Natural killer cell (primary cell): ENCODE data around the gene COL5A1. TPM values are rescaled to one million over a fixed set of nuclear protein-coding genes. Genes with fewer than 3 reads are reported as not detected.

Experiments used
- ATAC-seq, 3 donors: fragments of 150-1000 bp in 2 of 3; fragments of 200-7000 bp in 1 of 3; cut with Tn5 transposase; 1 replicate in 1 of 3; 2 replicates in 2 of 3; pipeline ENCODE4 v1.10.0; 2021; ENCODE audit warnings: mild to moderate bottlenecking in 2 of 3, moderate library complexity in 2 of 3
- DNase-seq, 2 donors: peaks; one replicate each; pipeline versions ENCODE4 v3.0.0 to v3.0.0-alpha.2; 2013 to 2021; ENCODE audit warnings: mixed read lengths in 1 of 2
- H3K27ac ChIP-seq: one replicate; pipeline ENCODE4 v1.5.1; 2013; ENCODE audit warnings: mild to moderate bottlenecking, low read length
- H3K27me3 ChIP-seq: one replicate; pipeline ENCODE4 v1.6.1; 2013; ENCODE audit warnings: low read length; ENCODE audit not compliant: control insufficient read depth, insufficient read depth
- H3K36me3 ChIP-seq: one replicate; pipeline ENCODE4 v1.6.1; 2013; ENCODE audit warnings: low read length; ENCODE audit not compliant: control insufficient read depth, insufficient read depth
- H3K4me1 ChIP-seq: one replicate; pipeline ENCODE4 v1.6.1; 2013; ENCODE audit warnings: low read length; ENCODE audit not compliant: control insufficient read depth, insufficient read depth
- H3K4me3 ChIP-seq: one replicate; pipeline ENCODE4 v1.5.1; 2013; ENCODE audit warnings: low read length
- H3K9me3 ChIP-seq: one replicate; pipeline ENCODE4 v1.6.1; 2013; ENCODE audit warnings: low read length; ENCODE audit not compliant: control insufficient read depth, insufficient read depth
- H3K27ac Mint-ChIP-seq, 2 donors: one replicate each; pipeline ENCODE4 v1.8.0; 2022; ENCODE audit warnings: mild to moderate bottlenecking in 2 of 2, mixed read lengths in 2 of 2, moderate library complexity in 1 of 2
- H3K27me3 Mint-ChIP-seq, 2 donors: one replicate each; pipeline ENCODE4 v1.8.0; 2022; ENCODE audit warnings: low read depth in 2 of 2, mixed read lengths in 2 of 2
- H3K36me3 Mint-ChIP-seq: one replicate; pipeline ENCODE4 v1.8.0; 2022; ENCODE audit warnings: mixed read lengths
- H3K4me1 Mint-ChIP-seq, 2 donors: one replicate each; pipeline ENCODE4 v1.8.0; 2022; ENCODE audit warnings: mixed read lengths in 2 of 2
- H3K4me3 Mint-ChIP-seq: one replicate; pipeline ENCODE4 v1.8.0; 2022; ENCODE audit warnings: mild to moderate bottlenecking, moderate library complexity, mixed read lengths
- H3K9me3 Mint-ChIP-seq, 2 donors: one replicate each; pipeline ENCODE4 v1.8.0; 2022; ENCODE audit warnings: mixed read lengths in 2 of 2
- CTCF ChIP-seq: fragments of 200-600 bp; IDR thresholded peaks from one replicate; pipeline ENCODE4 v1.8.0; 2022; ENCODE audit warnings: antibody characterized with exemption
- WGBS: methylation state at CpG from one replicate; pipeline ENCODE4 v1.1.7; 2013; ENCODE audit warnings: missing lambda C conversion rate; ENCODE audit not compliant: insufficient coverage; 5-methylcytosine and 5-hydroxymethylcytosine counted together
- intact Hi-C: fragments of 100-400 bp; cut with micrococcal nuclease; formaldehyde crosslinking; loops from one replicate; pipeline ENCODE4 v1.14.2; 2022
- total RNA-seq, 4 donors: library from RNA; stranded (reverse); fragments of 120-200 nt in 1 of 4; gene quantifications; one replicate each; pipeline versions ENCODE4 v1.2.3 to v1.2.4, GENCODE V29; 2013 to 2022

COL5A1 gene
- total RNA-seq, 3 donors from 2014 or later (not counting 1 experiment from before 2014, with no cell fraction given), result 0.11 to 0.28 (median 0.23) TPM

DNA sequence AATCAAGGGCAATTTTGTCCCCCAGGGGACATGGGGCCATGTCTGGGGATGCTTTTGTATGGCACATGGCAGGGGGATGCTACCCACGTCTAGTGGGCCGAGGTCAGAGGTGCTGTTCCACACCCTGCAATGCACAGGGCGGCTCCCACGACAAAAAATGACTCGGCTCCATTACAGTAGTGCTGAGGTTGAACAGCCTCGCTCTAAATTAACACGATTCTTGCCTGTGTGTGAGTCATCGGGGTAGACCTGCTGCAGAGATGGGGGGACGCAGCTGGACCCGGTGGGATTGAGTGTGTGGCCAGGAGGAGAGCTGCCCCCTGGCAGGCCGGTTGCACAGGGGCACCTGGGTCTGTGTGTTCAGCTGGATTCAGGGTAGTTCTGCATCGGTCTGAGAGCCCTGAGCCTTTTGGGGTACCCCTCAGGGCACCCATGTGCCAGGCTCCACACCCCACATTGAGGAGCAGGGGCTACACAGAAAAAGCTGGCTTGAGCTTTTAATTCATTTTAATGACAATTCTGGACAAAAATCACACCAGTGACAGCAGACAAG, 20.0 kb upstream of the COL5A1 start:
- no peaks in the 10 kb centered on the region for H3K4me1 ChIP-seq
- H3K36me3 Mint-ChIP-seq, result no peaks in the 10 kb centered on the region
- TF ChIP-seq CTCF, result no peak
- no peak overlapping the region for H3K27ac Mint-ChIP-seq
- H3K27me3 Mint-ChIP-seq, result no peaks in the 10 kb centered on the region
- no peaks in the 10 kb centered on the region for H3K4me1 Mint-ChIP-seq
- no peak for DNase-seq
- no peak overlapping the region for H3K4me3 ChIP-seq
- no peaks in the 10 kb centered on the region for H3K36me3 ChIP-seq
- H3K27ac ChIP-seq, result no peak overlapping the region
- H3K9me3 Mint-ChIP-seq, result no peaks in the 10 kb centered on the region
- H3K4me3 Mint-ChIP-seq, result no peak overlapping the region
- H3K27me3 ChIP-seq, result no peaks in the 10 kb centered on the region
- 86% methylated on average over 12 of the region's 12 CpGs for WGBS
- intact Hi-C loops, result no loop called here
- ATAC-seq, result no peak
- no peaks in the 10 kb centered on the region for H3K9me3 ChIP-seq

- H3K36me3 ChIP-seq, result no peaks in the 10 kb centered on the region
- H3K4me1 ChIP-seq, result no peaks in the 10 kb centered on the region
- no peaks in the 10 kb centered on the region for H3K27me3 ChIP-seq
- DNase-seq (no peak), ATAC-seq (no peak)
- no peaks in the 10 kb centered on the region for H3K36me3 Mint-ChIP-seq
- no peak for TF ChIP-seq CTCF
- 78% methylated on average over 6 of the region's 6 CpGs for WGBS
- H3K4me1 Mint-ChIP-seq, result no peaks in the 10 kb centered on the region
- H3K4me3 ChIP-seq, result no peak overlapping the region
- no peaks in the 10 kb centered on the region for H3K9me3 Mint-ChIP-seq
- no peaks in the 10 kb centered on the region for H3K9me3 ChIP-seq
- H3K27ac Mint-ChIP-seq, result no peak overlapping the region
- intact Hi-C loops, result no loop called here
- H3K4me3 Mint-ChIP-seq, result no peak overlapping the region
- no peak overlapping the region for H3K27ac ChIP-seq
- no peaks in the 10 kb centered on the region for H3K27me3 Mint-ChIP-seq
These were observed 18.7 kb upstream of the COL5A1 start for GRCh38 chr9:134622896-134623257.

DNA sequence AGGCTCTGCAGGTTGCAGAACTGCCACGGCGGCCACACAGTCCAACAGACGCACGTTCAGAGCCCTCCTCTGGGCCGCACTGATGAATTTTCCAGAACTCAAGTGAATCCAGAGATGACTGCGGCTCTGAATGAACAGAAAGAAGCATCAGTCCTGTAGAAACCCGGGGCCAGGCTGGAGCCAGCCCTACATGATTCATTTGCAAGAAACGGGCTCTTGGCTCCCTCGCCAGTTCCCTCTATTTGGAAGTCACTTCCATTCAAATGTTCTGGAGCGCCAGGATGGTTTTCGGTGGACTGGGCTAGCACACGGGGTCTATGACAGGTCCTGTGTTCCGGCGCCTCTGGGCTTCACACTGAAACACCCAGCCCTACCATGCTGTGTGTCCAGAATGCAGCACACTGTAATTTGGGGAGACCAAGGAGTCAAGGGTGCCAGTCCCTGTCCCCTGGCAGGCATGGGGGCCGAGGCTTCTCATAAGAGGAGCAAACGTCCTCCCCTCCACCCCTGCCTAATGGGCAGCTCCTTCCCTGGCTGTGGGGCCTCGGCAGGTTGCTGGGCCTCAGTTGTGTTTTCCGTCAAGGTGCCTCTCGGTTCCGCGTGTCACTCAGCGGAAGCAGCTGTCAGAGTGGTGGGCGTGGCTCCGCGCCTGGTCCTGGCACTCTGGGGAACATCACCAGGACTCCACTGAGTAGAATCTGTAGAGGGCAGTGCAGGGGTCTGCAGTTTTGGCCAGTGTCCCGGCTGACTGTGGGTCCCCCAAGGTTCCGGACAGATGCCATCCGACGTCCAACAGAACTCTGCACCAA, 18.1 kb upstream of the COL5A1 start:
- Mint-ChIP-seq H3K36me3 (no peaks in the 10 kb centered on the region), H3K4me1 (no peaks in the 10 kb centered on the region), H3K9me3 (no peaks in the 10 kb centered on the region), H3K27ac (no peak overlapping the region), H3K4me3 (no peak overlapping the region), H3K27me3 (no peaks in the 10 kb centered on the region)
- Histone ChIP-seq H3K9me3 (no peaks in the 10 kb centered on the region), H3K4me1 (no peaks in the 10 kb centered on the region), H3K27me3 (no peaks in the 10 kb centered on the region), H3K27ac (no peak overlapping the region), H3K36me3 (no peaks in the 10 kb centered on the region), H3K4me3 (no peak overlapping the region)
- WGBS, result 89% methylated on average over 29 of the region's 29 CpGs
- no peak for TF ChIP-seq CTCF
- intact Hi-C loops, result no loop called here
- ATAC-seq (no peak), DNase-seq (no peak)
